Measurements from ENCODE around the gene HS3ST5. TPM values are rescaled to one million over a fixed set of nuclear protein-coding genes. Genes with fewer than 3 reads are reported as not detected.
"Not testable (repeated sequence)": the region's sequence is repeated elsewhere in the genome, so short reads cannot be mapped to it uniquely, and the experiment has no call there.

Gene HS3ST5
- total and polyA plus RNA-seq, 2 experiments from 2014 or later = 2.8 to 3.5 TPM

DNA sequence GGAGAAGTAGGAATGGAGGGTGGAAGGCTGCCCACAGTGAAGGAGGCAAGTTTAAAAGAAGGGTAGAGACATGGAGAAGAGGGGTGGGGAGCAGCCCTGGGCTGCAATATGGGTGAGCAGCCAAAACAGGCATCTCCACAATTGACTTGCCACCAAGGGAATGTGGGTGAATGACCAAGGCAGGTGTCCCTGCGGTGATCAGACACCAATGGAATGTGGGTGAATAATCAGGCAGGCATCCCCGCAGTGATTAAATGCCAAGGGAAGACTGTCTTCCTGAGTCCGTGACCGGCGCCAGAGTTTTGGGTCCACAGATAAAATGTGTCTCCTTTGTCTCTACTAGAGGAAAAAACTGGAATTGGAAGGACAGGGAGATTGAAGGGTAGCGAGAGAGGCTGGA, 325.7 kb downstream of the HS3ST5 start:
- not testable (repeated sequence) for H3K4me3 ChIP-seq; H3K27ac ChIP-seq (ENCODE audit: low read depth); H3K4me2 ChIP-seq; ATAC-seq; H3K9me2 ChIP-seq (ENCODE audit: insufficient read depth); H4K20me1 ChIP-seq (replicated peaks; ENCODE audit: insufficient read depth); H3K4me3 Mint-ChIP-seq; H3K4me1 ChIP-seq (ENCODE audit: insufficient read depth); H3K4me1 Mint-ChIP-seq; H3K79me2 ChIP-seq (replicated peaks; ENCODE audit: insufficient read depth); H2AFZ ChIP-seq; DNase-seq (ENCODE audit: low spot score); H3K27me3 Mint-ChIP-seq (ENCODE audit: insufficient read depth, low read depth, poor library complexity); H3F3A ChIP-seq (replicated peaks; ENCODE audit: low read depth); H3K27ac Mint-ChIP-seq; H3K36me3 ChIP-seq (ENCODE audit: insufficient read depth); H3K27me3 ChIP-seq (ENCODE audit: insufficient read depth)
- Mint-ChIP-seq H3K36me3 (ENCODE audit: low read depth) (peaks cover 22% of the 10 kb centered on the region), H3K9me3 (peaks cover 22% of the 10 kb centered on the region)

DNA sequence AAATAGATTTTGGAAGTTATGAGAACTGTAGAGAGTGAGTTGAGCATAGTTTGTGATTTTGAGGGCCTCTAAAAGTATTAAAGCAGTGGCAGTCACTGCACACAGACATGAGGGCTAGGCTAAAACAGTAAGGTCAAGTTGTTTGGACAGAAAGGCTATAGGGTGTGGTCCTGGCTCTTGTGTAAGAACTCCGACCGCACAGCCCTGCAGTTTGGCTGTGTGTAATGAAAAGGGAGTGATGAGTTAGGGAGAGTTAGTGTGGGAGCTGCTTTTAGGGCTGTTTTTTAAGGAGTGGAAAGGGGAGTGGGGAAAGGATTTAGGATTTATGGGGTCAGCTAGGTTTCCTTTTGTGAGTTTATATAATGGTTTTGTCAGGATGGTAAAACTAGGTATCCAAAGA, 328.7 kb downstream of the HS3ST5 start:
- peaks cover 25% of the 10 kb centered on the region for H3K4me1 ChIP-seq (ENCODE audit: insufficient read depth)
- Mint-ChIP-seq H3K9me3 (peaks cover 22% of the 10 kb centered on the region), H3K4me1 (peaks cover 27% of the 10 kb centered on the region), H3K36me3 (ENCODE audit: low read depth) (peaks cover 22% of the 10 kb centered on the region)
- H3K27me3 Mint-ChIP-seq (ENCODE audit: insufficient read depth, low read depth, poor library complexity); H3K27me3 ChIP-seq (ENCODE audit: insufficient read depth); H3K4me3 ChIP-seq; H4K20me1 ChIP-seq (replicated peaks; ENCODE audit: insufficient read depth); H3K9me2 ChIP-seq (ENCODE audit: insufficient read depth); DNase-seq (ENCODE audit: low spot score); H2AFZ ChIP-seq; H3K27ac Mint-ChIP-seq; H3K27ac ChIP-seq (ENCODE audit: low read depth); H3K36me3 ChIP-seq (ENCODE audit: insufficient read depth); H3K79me2 ChIP-seq (replicated peaks; ENCODE audit: insufficient read depth); H3K4me2 ChIP-seq; ATAC-seq; H3K4me3 Mint-ChIP-seq; H3F3A ChIP-seq (replicated peaks; ENCODE audit: low read depth): not testable (repeated sequence)

DNA sequence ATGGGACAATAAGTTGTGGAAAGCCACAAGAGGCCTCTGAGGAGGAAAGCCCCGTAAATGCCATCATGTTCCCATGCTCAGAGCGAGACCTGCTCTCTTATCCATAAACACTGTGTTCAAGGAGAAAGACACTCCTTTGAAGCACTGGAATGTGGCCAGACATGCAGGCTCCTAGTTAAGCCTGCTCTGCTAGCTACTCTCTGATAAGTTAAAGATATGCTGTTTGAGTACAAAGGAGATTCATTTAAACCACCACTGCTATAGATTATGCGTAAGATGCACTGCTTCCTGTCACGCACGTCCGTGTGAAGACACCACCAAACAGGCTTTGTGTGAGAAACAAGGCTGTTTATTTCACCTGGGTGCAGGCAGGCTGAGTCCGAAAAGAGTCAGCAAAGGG, 331.3 kb downstream of the HS3ST5 start:
- H3K27ac ChIP-seq (ENCODE audit: low read depth); H3K4me3 Mint-ChIP-seq: not testable (repeated sequence)
- 0 out of 2 replicates have a peak overlapping the region, but pooled peaks have one; percentile 44 for H3K4me2 ChIP-seq

DNA sequence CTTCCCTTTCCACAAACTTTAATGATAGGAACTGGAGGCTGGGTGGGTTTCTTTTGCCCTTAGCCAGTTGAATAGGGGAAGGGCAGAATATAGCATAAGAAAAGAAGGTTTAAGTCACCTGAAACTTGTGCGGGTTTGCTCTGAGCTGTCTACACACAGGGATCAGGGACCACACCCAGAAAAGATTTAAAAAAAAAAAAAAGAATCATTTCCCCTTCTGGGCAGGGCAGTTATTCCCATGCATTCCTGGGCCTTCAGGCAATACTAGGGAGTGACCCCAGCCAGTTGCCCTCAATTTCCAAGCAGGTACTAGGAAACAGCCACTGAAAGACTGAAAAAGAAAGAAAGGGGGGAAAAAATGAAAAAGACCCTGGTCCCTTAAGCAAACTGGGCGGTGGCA, 332.3 kb downstream of the HS3ST5 start:
- no peaks in the 10 kb centered on the region for H3K79me2 ChIP-seq (replicated peaks; ENCODE audit: insufficient read depth)
- no peaks in the 10 kb centered on the region for H4K20me1 ChIP-seq (replicated peaks; ENCODE audit: insufficient read depth)
- H3K9me2 ChIP-seq (ENCODE audit: insufficient read depth) = no peaks in the 10 kb centered on the region
- H2AFZ ChIP-seq = no peak overlapping the region; the same call in 1 of the 2 replicates
- peaks cover 49% of the 10 kb centered on the region for H3K4me1 Mint-ChIP-seq
- DNase-seq (ENCODE audit: low spot score) (no peak), ATAC-seq (0 out of 3 replicates have a peak, but pooled peaks have one; percentile 23)
- H3K4me3 ChIP-seq = no peak overlapping the region
- H3F3A ChIP-seq (replicated peaks; ENCODE audit: low read depth) = no peaks in the 10 kb centered on the region
- no peak overlapping the region for H3K27ac Mint-ChIP-seq
- H3K4me2 ChIP-seq = peak overlapping the region; percentile 44
- H3K4me3 Mint-ChIP-seq = no peak overlapping the region
- no peaks in the 10 kb centered on the region for H3K36me3 ChIP-seq (ENCODE audit: insufficient read depth)
- H3K27me3 ChIP-seq (ENCODE audit: insufficient read depth) = no peaks in the 10 kb centered on the region
- H3K27ac ChIP-seq (ENCODE audit: low read depth) = peak overlapping the region; percentile 34; the same call in 1 of the 2 replicates
- H3K27me3 Mint-ChIP-seq (ENCODE audit: insufficient read depth, low read depth, poor library complexity) = no peaks in the 10 kb centered on the region
- H3K36me3 Mint-ChIP-seq (ENCODE audit: low read depth) = peaks cover 5% of the 10 kb centered on the region; the same call in 2 of the 3 replicates
- H3K4me1 ChIP-seq (ENCODE audit: insufficient read depth) = peaks cover 47% of the 10 kb centered on the region
- no peaks in the 10 kb centered on the region for H3K9me3 Mint-ChIP-seq
- TF ChIP-seq, protein P1, sequence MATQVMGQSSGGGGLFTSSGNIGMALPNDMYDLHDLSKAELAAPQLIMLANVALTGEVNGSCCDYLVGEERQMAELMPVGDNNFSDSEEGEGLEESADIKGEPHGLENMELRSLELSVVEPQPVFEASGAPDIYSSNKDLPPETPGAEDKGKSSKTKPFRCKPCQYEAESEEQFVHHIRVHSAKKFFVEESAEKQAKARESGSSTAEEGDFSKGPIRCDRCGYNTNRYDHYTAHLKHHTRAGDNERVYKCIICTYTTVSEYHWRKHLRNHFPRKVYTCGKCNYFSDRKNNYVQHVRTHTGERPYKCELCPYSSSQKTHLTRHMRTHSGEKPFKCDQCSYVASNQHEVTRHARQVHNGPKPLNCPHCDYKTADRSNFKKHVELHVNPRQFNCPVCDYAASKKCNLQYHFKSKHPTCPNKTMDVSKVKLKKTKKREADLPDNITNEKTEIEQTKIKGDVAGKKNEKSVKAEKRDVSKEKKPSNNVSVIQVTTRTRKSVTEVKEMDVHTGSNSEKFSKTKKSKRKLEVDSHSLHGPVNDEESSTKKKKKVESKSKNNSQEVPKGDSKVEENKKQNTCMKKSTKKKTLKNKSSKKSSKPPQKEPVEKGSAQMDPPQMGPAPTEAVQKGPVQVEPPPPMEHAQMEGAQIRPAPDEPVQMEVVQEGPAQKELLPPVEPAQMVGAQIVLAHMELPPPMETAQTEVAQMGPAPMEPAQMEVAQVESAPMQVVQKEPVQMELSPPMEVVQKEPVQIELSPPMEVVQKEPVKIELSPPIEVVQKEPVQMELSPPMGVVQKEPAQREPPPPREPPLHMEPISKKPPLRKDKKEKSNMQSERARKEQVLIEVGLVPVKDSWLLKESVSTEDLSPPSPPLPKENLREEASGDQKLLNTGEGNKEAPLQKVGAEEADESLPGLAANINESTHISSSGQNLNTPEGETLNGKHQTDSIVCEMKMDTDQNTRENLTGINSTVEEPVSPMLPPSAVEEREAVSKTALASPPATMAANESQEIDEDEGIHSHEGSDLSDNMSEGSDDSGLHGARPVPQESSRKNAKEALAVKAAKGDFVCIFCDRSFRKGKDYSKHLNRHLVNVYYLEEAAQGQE (IDR thresholded peaks at IDR 0.05; ENCODE audit: unreplicated experiment) = no peak
- TF ChIP-seq EZH2 (IDR thresholded peaks at IDR 0.05; ENCODE audit: low read depth, unreplicated experiment) (no peak), EZH2phosphoT487 (IDR thresholded peaks at IDR 0.05; ENCODE audit: unreplicated experiment) (no peak), ZNF331 (CRISPR knock-in tag; IDR thresholded peaks at IDR 0.05; ENCODE audit: low read depth) (no peak)
- TF ChIP-seq, protein P2, sequence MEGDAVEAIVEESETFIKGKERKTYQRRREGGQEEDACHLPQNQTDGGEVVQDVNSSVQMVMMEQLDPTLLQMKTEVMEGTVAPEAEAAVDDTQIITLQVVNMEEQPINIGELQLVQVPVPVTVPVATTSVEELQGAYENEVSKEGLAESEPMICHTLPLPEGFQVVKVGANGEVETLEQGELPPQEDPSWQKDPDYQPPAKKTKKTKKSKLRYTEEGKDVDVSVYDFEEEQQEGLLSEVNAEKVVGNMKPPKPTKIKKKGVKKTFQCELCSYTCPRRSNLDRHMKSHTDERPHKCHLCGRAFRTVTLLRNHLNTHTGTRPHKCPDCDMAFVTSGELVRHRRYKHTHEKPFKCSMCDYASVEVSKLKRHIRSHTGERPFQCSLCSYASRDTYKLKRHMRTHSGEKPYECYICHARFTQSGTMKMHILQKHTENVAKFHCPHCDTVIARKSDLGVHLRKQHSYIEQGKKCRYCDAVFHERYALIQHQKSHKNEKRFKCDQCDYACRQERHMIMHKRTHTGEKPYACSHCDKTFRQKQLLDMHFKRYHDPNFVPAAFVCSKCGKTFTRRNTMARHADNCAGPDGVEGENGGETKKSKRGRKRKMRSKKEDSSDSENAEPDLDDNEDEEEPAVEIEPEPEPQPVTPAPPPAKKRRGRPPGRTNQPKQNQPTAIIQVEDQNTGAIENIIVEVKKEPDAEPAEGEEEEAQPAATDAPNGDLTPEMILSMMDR (conservative IDR thresholded peaks at IDR 0.05; ENCODE audit: low read depth in 2 of 2) = no peak
- TF ChIP-seq, protein P3, sequence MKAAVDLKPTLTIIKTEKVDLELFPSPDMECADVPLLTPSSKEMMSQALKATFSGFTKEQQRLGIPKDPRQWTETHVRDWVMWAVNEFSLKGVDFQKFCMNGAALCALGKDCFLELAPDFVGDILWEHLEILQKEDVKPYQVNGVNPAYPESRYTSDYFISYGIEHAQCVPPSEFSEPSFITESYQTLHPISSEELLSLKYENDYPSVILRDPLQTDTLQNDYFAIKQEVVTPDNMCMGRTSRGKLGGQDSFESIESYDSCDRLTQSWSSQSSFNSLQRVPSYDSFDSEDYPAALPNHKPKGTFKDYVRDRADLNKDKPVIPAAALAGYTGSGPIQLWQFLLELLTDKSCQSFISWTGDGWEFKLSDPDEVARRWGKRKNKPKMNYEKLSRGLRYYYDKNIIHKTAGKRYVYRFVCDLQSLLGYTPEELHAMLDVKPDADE (IDR thresholded peaks at IDR 0.05) = no peak

More for the DNA sequence above, 331.3 kb downstream of the HS3ST5 start:
- H3K79me2 ChIP-seq (replicated peaks; ENCODE audit: insufficient read depth); H2AFZ ChIP-seq; ATAC-seq; H3K27me3 ChIP-seq (ENCODE audit: insufficient read depth); H3K9me3 Mint-ChIP-seq; H3K36me3 Mint-ChIP-seq (ENCODE audit: low read depth); H4K20me1 ChIP-seq (replicated peaks; ENCODE audit: insufficient read depth); H3K27me3 Mint-ChIP-seq (ENCODE audit: insufficient read depth, low read depth, poor library complexity); H3K4me3 ChIP-seq; H3K27ac Mint-ChIP-seq; DNase-seq (ENCODE audit: low spot score); H3K36me3 ChIP-seq (ENCODE audit: insufficient read depth); H3K9me2 ChIP-seq (ENCODE audit: insufficient read depth); H3F3A ChIP-seq (replicated peaks; ENCODE audit: low read depth): not testable (repeated sequence)
- peaks cover 49% of the 10 kb centered on the region for H3K4me1 Mint-ChIP-seq
- H3K4me1 ChIP-seq (ENCODE audit: insufficient read depth) = peaks cover 47% of the 10 kb centered on the region

Measured in GM23338 (cell line).